ENCODE data around the gene YPEL5.
A peak's percentile ranks its signal among the peaks of the same experiment; 100 is the strongest.

Gene YPEL5

GRCh38 chr2:30206461-30207430 lies 59.9 kb downstream of the YPEL5 start:
- DNase-seq (ENCODE audit: low spot score): no peak

GRCh38 chr2:30208453-30208852 lies 61.6 kb downstream of the YPEL5 start:
- DNase-seq (ENCODE audit: low spot score): peak; percentile 75

DNA sequence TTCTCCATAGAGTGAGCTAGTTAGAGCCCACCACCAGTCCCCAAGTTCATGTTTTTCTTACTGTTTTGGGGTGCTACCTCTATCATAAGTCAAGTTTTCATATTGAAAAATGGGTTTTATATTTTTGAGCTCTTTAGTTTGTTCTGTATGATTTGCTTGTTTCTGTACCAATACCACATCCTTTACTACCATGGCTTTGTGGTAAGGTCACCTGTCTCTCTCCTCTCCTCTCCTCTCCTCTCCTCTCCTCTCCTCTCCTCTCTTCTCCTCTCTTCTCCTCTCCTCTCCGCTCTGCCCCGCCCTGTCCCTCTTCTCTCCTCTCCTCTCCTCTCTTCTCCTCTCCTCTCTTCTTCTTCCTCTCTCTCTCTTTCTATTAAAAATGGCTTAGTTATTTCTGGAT lies 62.4 kb downstream of the YPEL5 start:
- no peak for DNase-seq (ENCODE audit: low spot score)
